Activated CD4-positive, alpha-beta T cell treated with anti-CD3 and anti-CD28 coated beads for 36 hours (primary cell): ENCODE results near the gene EPB41L4B. TPM values are rescaled to one million over a fixed set of nuclear protein-coding genes. Genes with fewer than 3 reads are reported as not detected.

ENCODE experiments used
- ATAC-seq: fragments of 200-7000 bp; cut with Tn5 transposase; one replicate; pipeline ENCODE4 v1.10.0; 2021; ENCODE audit warnings: mild to moderate bottlenecking, moderate library complexity
- CTCF ChIA-PET: fragments of 350-600 bp; sonication (Branson Sonifier 250); formaldehyde crosslinking; loops from one replicate; lab custom pipeline; 2021; ENCODE audit warnings: antibody characterized with exemption; lab: Charles Lee
- POLR2A ChIA-PET: fragments of 350-600 bp; sonication (Branson Sonifier 250); formaldehyde crosslinking; loops from one replicate; lab custom pipeline; 2021; ENCODE audit warnings: antibody characterized with exemption, inconsistent platforms; lab: Charles Lee
- DNase-seq: peaks from one replicate; pipeline ENCODE4 v3.0.0-alpha.2; 2020
- H3K27ac Mint-ChIP-seq: one replicate; pipeline ENCODE4 v1.8.0; 2021; ENCODE audit warnings: mixed read lengths
- H3K27me3 Mint-ChIP-seq: one replicate; pipeline ENCODE4 v1.8.0; 2021; ENCODE audit warnings: mixed read lengths
- H3K36me3 Mint-ChIP-seq: one replicate; pipeline ENCODE4 v1.8.0; 2021; ENCODE audit warnings: low read depth, mixed read lengths
- H3K4me1 Mint-ChIP-seq: one replicate; pipeline ENCODE4 v1.8.0; 2021; ENCODE audit warnings: mixed read lengths
- H3K4me3 Mint-ChIP-seq: one replicate; pipeline ENCODE4 v1.8.0; 2021; ENCODE audit warnings: mild to moderate bottlenecking, moderate library complexity, mixed read lengths
- H3K9me3 Mint-ChIP-seq: one replicate; pipeline ENCODE4 v1.8.0; 2021; ENCODE audit warnings: low read depth, mixed read lengths
- intact Hi-C, 2 experiments: fragments of 100-400 bp; cut with DNase I in 1 of 2; cut with micrococcal nuclease in 1 of 2; formaldehyde crosslinking; loops; one replicate each; pipeline versions ENCODE4 v1.14.2 to v1.15.1; 2022 to 2024; cut with DNase I, micrococcal nuclease
- total RNA-seq, 2 experiments: library from RNA; stranded (reverse); gene quantifications; one replicate each; pipeline ENCODE4 v1.2.3, GENCODE V29; 2021

EPB41L4B gene
- total RNA-seq, 2 experiments from 2014 or later: 0.23 to 0.33 TPM

DNA sequence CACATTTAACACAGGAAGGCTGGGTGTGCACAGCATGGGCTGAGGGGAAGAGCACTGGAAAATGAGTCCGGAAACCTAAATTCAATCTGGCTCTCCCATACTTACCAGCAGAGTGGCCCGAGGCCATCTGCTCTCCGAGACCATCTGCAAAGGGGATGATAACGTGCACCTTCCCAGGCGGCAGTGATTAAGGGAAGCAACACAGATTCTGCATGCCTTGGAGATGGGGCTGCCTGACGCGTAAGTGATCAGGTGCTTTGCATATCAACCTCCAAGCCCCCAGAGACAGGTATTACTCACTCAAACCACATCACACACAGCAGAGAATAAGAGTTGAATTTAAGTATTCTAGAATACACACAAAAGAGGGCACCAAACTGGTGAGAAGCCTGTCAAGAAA lies 9.1 kb downstream of the EPB41L4B start:
- peaks cover 44% of the 10 kb centered on the region for H3K27me3 Mint-ChIP-seq
- ATAC-seq: peak; percentile 65
- intact Hi-C loops: no loop called here
- DNase-seq: peak; percentile 29
- peaks cover 6% of the 10 kb centered on the region for H3K4me1 Mint-ChIP-seq
- ChIA-PET POLR2A (no interaction called here), CTCF (no interaction called here)
- no peaks in the 10 kb centered on the region for H3K36me3 Mint-ChIP-seq
- no peak overlapping the region for H3K27ac Mint-ChIP-seq
- no peaks in the 10 kb centered on the region for H3K9me3 Mint-ChIP-seq
- H3K4me3 Mint-ChIP-seq: no peak overlapping the region

GRCh38 chr9:109311286-109311685 lies 9.6 kb downstream of the EPB41L4B start:
- Mint-ChIP-seq H3K4me1 (peaks cover 6% of the 10 kb centered on the region), H3K9me3 (no peaks in the 10 kb centered on the region), H3K27ac (no peak overlapping the region), H3K27me3 (peaks cover 42% of the 10 kb centered on the region), H3K4me3 (no peak overlapping the region), H3K36me3 (no peaks in the 10 kb centered on the region)
- no peak for ATAC-seq
- DNase-seq: no peak
- ChIA-PET POLR2A (no interaction called here), CTCF (no interaction called here)
- intact Hi-C loops: no loop called here

GRCh38 chr9:109310486-109310901 lies 10.4 kb downstream of the EPB41L4B start:
- Mint-ChIP-seq H3K4me3 (no peak overlapping the region), H3K36me3 (no peaks in the 10 kb centered on the region), H3K27ac (no peak overlapping the region), H3K4me1 (peaks cover 6% of the 10 kb centered on the region), H3K27me3 (peaks cover 34% of the 10 kb centered on the region), H3K9me3 (no peaks in the 10 kb centered on the region)
- CTCF ChIA-PET: no interaction called here
- DNase-seq (no peak), ATAC-seq (no peak)
- intact Hi-C loops: no loop called here
- POLR2A ChIA-PET: no interaction called here

GRCh38 chr9:109309282-109309681 lies 11.6 kb downstream of the EPB41L4B start:
- no peak overlapping the region for H3K4me3 Mint-ChIP-seq
- ATAC-seq (no peak), DNase-seq (no peak)
- no peaks in the 10 kb centered on the region for H3K9me3 Mint-ChIP-seq
- H3K27me3 Mint-ChIP-seq: peaks cover 32% of the 10 kb centered on the region
- intact Hi-C loops: no loop called here
- peaks cover 6% of the 10 kb centered on the region for H3K4me1 Mint-ChIP-seq
- CTCF ChIA-PET: no interaction called here
- no peak overlapping the region for H3K27ac Mint-ChIP-seq
- H3K36me3 Mint-ChIP-seq: no peaks in the 10 kb centered on the region
- POLR2A ChIA-PET: no interaction called here

DNA sequence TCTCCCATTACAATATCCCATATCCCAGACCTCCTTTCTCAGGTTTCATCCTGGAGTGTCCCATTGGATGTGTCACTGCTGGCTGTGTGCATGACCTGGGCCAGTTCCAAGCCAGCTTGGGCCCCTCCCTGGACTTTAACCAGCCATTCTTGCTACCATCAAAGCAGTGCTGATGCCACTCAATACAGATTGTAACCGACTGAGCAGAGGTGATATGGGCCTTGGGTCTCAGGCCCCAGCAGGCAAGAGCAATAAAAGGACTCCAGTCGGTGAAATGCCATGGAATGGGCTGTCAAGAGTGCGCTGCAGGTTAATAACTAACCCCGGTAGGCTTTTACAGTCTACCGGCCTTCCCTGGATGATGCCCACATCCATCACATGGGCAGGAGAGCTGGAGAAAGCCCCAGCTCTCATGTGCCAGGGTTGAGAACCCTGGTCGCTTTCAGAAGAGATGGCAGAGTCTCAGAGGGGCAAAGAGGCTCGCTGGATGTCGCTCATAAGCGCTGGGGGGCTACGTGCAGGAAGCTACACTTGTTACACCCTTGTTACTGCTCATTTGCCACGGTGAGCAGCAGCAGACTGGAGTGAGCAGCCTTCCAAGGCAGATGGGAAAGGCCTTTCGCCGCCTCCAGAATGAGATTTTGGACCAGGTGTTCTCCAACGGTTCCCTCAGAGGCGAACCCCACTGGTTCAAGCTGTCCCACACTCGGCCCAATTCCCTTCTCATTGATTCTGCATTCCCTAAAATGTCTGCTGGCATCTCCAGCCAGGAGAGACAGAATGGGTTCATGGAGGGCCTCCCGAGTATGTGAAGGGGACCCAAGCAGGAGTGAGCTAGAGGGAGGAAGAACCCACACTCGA lies 13.2 kb downstream of the EPB41L4B start:
- POLR2A ChIA-PET: interaction anchor here (0.7 kb wide), 1 partner anchor 10 kb away, joined by 3 read pairs; no protein-coding TSS in a partner anchor
- Mint-ChIP-seq H3K4me1 (peaks cover 6% of the 10 kb centered on the region), H3K27me3 (peaks cover 26% of the 10 kb centered on the region), H3K36me3 (no peaks in the 10 kb centered on the region), H3K27ac (no peak overlapping the region), H3K4me3 (no peak overlapping the region), H3K9me3 (no peaks in the 10 kb centered on the region)
- DNase-seq (no peak), ATAC-seq (no peak)
- intact Hi-C loops: no loop called here
- CTCF ChIA-PET: interaction anchor here (0.6 to 0.9 kb wide), 3 partner anchors 11 to 152 kb away, joined by 3 to 5 read pairs (median 3); no protein-coding TSS in a partner anchor

- intact Hi-C loops: no loop called here
- DNase-seq (no peak), ATAC-seq (no peak)
- POLR2A ChIA-PET: no interaction called here
- Mint-ChIP-seq H3K4me1 (no peaks in the 10 kb centered on the region), H3K36me3 (no peaks in the 10 kb centered on the region), H3K9me3 (no peaks in the 10 kb centered on the region), H3K4me3 (no peak overlapping the region), H3K27me3 (peaks cover 27% of the 10 kb centered on the region), H3K27ac (no peak overlapping the region)
- CTCF ChIA-PET: interaction anchor here (0.7 kb wide), 1 partner anchor 340 kb away, joined by 3 read pairs; no protein-coding TSS in a partner anchor
These were observed 15.1 kb downstream of the EPB41L4B start for GRCh38 chr9:109305801-109306200.

GRCh38 chr9:109304347-109304746 lies 16.5 kb downstream of the EPB41L4B start:
- Mint-ChIP-seq H3K9me3 (no peaks in the 10 kb centered on the region), H3K27ac (no peak overlapping the region), H3K4me3 (no peak overlapping the region), H3K4me1 (no peaks in the 10 kb centered on the region), H3K36me3 (no peaks in the 10 kb centered on the region), H3K27me3 (peaks cover 22% of the 10 kb centered on the region)
- ATAC-seq (no peak), DNase-seq (no peak)
- intact Hi-C loops: no loop called here
- CTCF ChIA-PET: interaction anchor here (0.5 kb wide), 1 partner anchor 543 kb away, joined by 3 read pairs; no protein-coding TSS in a partner anchor
- POLR2A ChIA-PET: no interaction called here

- no peaks in the 10 kb centered on the region for H3K4me1 Mint-ChIP-seq
- H3K4me3 Mint-ChIP-seq: no peak overlapping the region
- intact Hi-C loops: no loop called here
These were observed 17.0 kb downstream of the EPB41L4B start for GRCh38 chr9:109303900-109304299.

DNA sequence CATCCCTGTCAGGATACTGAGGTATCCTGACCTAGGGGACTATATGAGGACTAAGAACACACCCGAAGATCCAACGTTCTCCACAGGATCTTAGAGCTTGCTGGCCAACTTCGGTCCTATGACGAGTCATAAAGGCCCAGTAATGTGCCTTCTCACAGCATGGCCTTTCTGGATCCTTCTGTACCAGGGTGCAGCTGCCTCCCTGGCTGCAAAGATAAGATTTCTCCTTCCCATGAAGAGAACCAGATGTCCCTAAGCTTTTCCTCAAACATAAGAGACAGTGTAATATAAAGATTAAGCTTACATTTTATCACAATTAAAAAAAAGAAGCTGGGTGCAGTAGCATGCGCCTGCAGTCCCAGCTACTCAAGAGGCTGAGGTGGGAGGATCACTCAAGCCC lies 18.3 kb downstream of the EPB41L4B start:
- CTCF ChIA-PET: interaction anchor here (0.6 kb wide), 1 partner anchor 76 kb away, joined by 3 read pairs; no protein-coding TSS in a partner anchor

More at GRCh38 chr9:109303900-109304299, 17.0 kb downstream of the EPB41L4B start:
- H3K36me3 Mint-ChIP-seq: no peaks in the 10 kb centered on the region
- ChIA-PET POLR2A (no interaction called here), CTCF (no interaction called here)
- DNase-seq (no peak), ATAC-seq (no peak)
- no peaks in the 10 kb centered on the region for H3K9me3 Mint-ChIP-seq
- no peak overlapping the region for H3K27ac Mint-ChIP-seq
- peaks cover 22% of the 10 kb centered on the region for H3K27me3 Mint-ChIP-seq

DNA sequence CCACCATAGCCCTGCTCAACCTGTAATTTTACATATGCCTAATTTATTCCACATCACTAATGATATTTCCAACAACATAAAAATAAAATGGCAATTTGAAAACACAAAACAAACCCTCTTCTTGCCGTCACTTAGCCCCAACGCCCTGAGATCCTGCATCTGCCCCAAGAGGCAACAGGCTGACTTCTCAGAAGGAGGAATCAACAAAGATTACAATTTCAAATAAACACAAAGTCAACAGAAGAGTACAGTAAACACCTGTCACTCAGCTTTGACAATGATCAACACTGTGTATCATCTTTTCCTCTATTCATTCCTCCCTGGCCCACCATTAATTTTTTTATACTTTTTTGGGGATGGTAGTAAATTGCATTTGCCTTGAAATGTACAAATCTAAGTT lies 19.8 kb downstream of the EPB41L4B start:
- POLR2A ChIA-PET: no interaction called here
- Mint-ChIP-seq H3K27ac (no peak overlapping the region), H3K4me1 (no peaks in the 10 kb centered on the region), H3K27me3 (peaks cover 17% of the 10 kb centered on the region), H3K9me3 (no peaks in the 10 kb centered on the region), H3K4me3 (no peak overlapping the region), H3K36me3 (no peaks in the 10 kb centered on the region)
- intact Hi-C loops: no loop called here
- no peak for ATAC-seq
- DNase-seq: no peak
- CTCF ChIA-PET: interaction anchor here (0.7 kb wide), 1 partner anchor 1082 kb away, joined by 3 read pairs; no protein-coding TSS in a partner anchor

More for the DNA sequence above, 18.3 kb downstream of the EPB41L4B start:
- DNase-seq (no peak), ATAC-seq (no peak)
- intact Hi-C loops: no loop called here
- Mint-ChIP-seq H3K4me3 (no peak overlapping the region), H3K27ac (no peak overlapping the region), H3K27me3 (peaks cover 19% of the 10 kb centered on the region), H3K4me1 (no peaks in the 10 kb centered on the region), H3K36me3 (no peaks in the 10 kb centered on the region), H3K9me3 (no peaks in the 10 kb centered on the region)
- POLR2A ChIA-PET: no interaction called here

DNA sequence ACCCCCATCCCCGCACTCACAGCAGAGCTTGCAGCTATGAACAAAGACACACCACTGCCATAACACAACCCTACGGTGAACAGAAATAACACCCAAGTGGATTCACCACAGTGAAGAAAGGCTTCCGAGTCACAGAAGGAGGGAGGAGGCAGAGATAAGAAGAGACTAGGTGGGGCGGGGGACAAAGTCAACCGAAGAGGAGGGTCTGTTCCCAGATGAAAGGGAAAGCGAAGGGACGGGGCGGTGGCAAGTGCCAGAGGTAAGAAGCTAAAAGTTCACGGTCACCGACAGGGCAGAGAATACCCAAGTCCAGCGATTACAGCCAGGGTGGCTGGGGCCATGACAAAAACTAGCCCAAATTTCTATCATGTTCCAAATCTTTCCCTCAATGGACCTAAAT lies 21.0 kb downstream of the EPB41L4B start:
- no peak overlapping the region for H3K4me3 Mint-ChIP-seq
- H3K27me3 Mint-ChIP-seq: peaks cover 20% of the 10 kb centered on the region
- POLR2A ChIA-PET: no interaction called here
- intact Hi-C loops: no loop called here
- peaks cover 1% of the 10 kb centered on the region for H3K4me1 Mint-ChIP-seq
- no peak overlapping the region for H3K27ac Mint-ChIP-seq
- ATAC-seq: no peak
- no peaks in the 10 kb centered on the region for H3K9me3 Mint-ChIP-seq
- no peaks in the 10 kb centered on the region for H3K36me3 Mint-ChIP-seq
- CTCF ChIA-PET: interaction anchor here (0.6 kb wide), 1 partner anchor 25 kb away, joined by 3 read pairs; no protein-coding TSS in a partner anchor
- no peak for DNase-seq

- POLR2A ChIA-PET: no interaction called here
- Mint-ChIP-seq H3K27ac (no peak overlapping the region), H3K9me3 (no peaks in the 10 kb centered on the region), H3K4me3 (no peak overlapping the region), H3K4me1 (peaks cover 1% of the 10 kb centered on the region), H3K36me3 (no peaks in the 10 kb centered on the region), H3K27me3 (peaks cover 17% of the 10 kb centered on the region)
- DNase-seq (no peak), ATAC-seq (peak; percentile 19)
- intact Hi-C loops: no loop called here
- CTCF ChIA-PET: interaction anchor here (0.6 kb wide), 1 partner anchor 33 kb away, joined by 5 read pairs; no protein-coding TSS in a partner anchor
These were observed 23.0 kb downstream of the EPB41L4B start for GRCh38 chr9:109297899-109298298.
